Dermis microvascular lymphatic vessel endothelial cell (primary cell): ENCODE measurements around the gene RLIM. TPM values are rescaled to one million over a fixed set of nuclear protein-coding genes. Genes with fewer than 3 reads are reported as not detected.
"Not testable (repeated sequence)": the region's sequence is repeated elsewhere in the genome, so short reads cannot be mapped to it uniquely, and the experiment has no call there.

ENCODE experiments used
- DNase-seq, 2 donors: peaks; one replicate each; pipeline versions ENCODE4 v3.0.0 to v3.0.0-alpha.2; 2010; ENCODE audit warnings: low read depth in 2 of 2
- total RNA-seq: library from RNA; depleted of rRNA; stranded (reverse); fragments of >200 nt; gene quantifications from 2 replicates; pipeline ENCODE4 v1.2.1, GENCODE V29; 2014

Gene RLIM, protein sequence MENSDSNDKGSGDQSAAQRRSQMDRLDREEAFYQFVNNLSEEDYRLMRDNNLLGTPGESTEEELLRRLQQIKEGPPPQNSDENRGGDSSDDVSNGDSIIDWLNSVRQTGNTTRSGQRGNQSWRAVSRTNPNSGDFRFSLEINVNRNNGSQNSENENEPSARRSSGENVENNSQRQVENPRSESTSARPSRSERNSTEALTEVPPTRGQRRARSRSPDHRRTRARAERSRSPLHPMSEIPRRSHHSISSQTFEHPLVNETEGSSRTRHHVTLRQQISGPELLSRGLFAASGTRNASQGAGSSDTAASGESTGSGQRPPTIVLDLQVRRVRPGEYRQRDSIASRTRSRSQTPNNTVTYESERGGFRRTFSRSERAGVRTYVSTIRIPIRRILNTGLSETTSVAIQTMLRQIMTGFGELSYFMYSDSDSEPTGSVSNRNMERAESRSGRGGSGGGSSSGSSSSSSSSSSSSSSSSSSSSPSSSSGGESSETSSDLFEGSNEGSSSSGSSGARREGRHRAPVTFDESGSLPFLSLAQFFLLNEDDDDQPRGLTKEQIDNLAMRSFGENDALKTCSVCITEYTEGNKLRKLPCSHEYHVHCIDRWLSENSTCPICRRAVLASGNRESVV
- total RNA-seq = 36.8 and 36.9 TPM in 2 replicates

DNA sequence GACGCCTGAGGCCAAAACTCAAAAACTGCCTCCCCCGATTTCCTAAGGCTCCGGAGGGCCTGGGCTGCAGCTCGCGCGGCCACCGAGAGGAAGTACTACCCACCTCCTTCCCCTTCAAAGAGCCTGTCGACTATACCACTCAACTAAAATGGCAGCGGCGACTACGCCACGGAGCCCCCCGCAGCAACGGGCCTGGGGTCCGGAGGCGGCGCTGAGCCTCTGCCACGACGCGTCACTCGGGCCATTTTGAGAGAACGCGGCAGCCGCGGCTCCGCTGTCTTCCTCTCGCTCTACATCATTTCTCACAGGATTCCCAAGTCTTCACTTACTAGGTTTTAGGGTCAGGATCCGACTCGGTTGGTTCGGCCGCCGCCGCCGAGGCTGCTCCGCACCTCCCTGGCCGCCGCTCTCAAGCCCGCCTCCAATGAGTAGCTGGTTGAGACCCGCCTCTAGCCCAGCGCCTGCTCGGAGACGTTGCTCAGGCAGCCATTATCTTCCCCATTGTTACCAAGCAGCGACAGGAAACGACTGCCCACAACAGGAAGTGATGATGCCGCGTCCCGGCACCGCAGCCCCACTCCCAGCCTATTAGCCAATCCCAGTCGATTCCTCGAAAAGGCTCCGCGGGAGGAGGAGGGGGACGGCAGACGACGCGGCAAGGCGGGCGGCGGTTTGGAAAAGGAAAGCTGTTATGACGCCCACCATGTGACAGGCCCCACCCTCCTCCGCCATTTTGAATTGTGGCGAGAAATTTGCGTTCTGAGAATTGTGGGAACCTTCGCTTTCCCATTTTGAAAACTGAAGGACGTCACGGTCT lies at the start of gene RLIM:
Gene RLIM (minus strand): TSS at position 532 of the 817 bp plus-strand sequence. CDS start 18,647 bp downstream, outside the sequence.
- DNase-seq = peak; percentile 90 to 96

DNA sequence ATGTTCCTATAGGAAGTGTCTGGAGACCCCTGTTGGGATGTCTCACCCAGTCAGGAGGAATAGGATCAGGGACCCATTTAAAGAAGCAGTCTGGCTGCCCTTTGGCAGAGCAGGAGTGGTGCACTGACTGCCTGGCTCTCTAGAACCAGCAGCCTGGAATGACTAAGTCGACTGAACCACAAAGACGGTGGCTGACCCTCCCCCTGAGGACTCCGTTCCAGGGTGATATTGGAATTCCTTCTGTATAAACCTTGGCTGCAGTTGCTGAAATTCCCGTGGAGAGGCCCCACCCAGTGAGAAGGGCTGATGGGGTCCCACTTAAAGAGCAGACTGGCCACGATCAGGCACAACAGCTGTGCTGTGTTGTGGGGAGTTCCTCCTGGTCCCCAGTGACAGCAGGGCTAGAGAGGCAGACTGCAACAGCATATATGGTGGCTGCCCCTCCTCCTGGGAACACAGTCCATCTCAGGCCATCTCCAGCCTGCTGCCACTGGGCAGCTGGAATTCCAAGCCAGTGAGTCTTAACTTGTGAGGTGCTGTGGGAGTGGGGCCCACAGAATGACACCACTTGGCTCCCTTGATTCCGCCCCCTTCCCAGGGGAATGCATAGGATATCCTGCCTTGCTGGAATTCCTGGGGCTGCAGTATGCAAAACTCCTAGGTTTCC lies 41.8 kb upstream of the RLIM start:
- no peak for DNase-seq

DNA sequence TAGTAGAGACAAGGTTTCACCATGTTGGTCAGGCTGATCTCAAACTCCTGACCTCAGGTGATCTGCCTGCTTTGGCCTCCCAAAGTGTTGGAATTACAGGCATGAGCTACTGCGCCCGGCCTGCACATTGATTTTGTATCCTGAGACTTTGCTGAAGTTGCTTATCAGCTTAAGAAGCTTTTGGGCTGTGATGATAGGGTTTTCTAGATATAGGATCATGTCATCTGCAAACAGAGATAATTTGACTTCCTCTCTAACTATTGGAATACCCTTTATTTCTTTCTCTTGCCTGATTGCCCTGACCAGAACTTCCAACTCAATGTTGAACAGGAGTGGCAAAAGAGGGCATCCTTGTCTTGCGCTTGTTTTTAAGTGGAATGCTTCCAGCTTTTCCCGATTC lies 40.5 kb upstream of the RLIM start:
- not testable (repeated sequence) for DNase-seq

DNA sequence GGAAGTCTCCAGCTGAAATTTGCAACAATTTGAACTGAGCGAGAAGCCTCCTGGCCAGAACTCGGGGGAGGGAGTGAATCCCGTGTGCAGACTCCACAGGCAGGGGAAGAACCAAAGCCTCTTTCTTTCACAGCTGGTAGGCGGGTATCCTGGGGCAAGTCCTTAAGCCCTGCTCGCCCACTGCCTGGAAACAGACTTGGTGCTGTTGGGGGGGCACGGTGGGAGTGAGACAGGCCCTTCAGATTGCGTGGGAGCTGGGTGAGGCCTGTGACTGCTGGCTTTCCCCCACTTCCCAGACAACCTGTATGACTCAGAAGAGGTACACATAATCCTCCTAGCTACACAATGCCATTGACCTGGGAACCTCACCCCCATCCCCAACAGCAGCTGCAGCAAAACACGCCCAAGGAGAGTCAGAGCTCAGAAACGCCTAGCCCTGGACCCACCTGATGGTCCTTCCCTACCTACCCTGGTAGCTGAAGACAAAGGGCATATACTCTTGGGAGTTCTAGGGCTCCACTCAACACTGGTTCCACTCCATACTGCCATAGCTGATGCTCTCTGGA lies 22.4 kb upstream of the RLIM start:
- no peak for DNase-seq

DNA sequence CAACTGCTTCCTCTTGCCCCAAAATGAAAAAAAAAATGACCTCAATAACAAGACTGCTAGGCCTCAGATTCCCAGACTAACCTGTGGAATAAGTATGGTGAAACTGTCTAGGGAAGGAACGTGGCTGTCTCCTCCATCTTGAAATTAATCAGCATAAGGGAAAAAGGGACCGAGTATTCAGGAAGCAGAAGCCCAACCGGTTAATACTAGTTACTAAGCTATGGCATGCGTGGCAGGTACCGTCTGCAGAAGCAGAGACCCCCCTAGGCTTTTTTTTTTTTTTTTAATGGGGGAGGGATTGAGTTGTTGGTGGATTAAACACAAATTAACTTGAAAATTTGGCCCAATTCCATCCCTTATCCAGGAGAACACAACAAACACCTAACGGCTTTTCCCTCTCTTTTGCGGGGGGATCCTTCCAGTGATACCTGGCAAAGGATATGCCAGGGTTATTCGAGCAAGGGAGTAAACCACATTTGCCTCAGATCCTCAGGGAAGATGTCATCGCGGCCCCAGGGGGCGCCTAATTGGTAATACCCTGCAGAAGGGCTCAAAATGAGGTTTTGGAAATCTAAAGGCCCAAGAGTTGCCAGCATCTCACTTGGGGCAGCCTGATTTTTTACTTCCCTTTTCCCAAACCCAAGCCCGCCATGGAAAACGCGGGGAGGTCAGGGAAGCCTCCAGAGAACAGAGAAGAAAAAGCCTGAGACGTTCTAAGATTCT lies 893 bp downstream of the RLIM start:
- peak; percentile 30 to 51 for DNase-seq

DNA sequence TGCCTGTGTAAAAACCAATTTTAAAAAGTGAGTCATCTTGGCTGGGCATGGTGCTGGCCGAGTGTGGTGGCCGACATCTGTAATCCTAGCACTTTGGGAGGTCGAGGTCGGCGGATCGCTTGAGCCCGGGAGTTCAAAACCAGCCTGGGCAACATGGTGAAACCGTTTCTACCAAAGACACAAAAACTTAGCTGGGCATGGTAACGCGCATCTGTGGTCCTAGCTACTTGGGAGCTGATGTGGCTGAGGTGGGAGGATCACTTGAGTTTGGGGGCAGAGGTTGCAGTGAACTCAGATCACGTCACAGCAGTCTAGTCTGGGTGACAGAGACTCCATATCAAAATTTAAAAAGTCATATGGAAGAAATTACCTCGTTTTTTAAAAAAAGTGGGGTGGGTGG lies 7.6 kb downstream of the RLIM start:
- no peak for DNase-seq

DNA sequence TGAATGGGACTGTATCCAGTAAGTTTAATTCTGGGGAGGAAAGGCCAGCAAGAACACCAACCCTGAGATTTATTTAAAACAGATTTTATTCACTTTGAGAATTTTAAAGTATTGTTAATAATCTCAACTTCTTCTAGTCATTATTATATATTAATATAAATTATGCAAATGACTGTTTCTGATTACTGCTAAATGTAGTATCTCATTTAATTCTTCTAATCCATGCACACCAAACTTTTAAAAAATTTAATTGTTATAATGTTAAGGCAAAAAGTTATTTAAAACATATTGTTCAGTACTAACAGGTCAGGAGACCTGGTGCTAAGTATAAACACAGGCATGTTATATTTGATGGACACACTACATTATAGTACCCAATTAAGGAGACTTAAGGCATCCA lies 8.1 kb downstream of the RLIM start:
- no peak for DNase-seq

DNA sequence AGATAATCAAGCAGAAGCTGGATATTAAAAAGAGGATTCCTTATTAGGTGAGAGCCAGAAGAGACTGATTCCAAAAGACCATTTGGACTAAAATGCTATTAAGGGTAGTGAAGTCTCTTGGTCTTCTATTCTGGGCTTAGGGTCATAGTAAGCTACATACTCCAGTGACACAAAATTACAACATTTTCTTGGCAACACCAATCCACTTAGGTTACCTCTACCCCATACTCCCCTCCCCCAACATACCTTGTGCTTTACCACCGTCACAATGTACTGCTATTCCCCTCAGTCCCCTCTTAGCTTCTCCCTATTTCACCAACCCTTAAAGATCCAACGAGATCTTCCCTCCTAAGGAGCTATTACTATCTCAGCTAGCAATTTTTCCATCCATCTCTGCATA lies 11.4 kb downstream of the RLIM start:
- DNase-seq = no peak

DNA sequence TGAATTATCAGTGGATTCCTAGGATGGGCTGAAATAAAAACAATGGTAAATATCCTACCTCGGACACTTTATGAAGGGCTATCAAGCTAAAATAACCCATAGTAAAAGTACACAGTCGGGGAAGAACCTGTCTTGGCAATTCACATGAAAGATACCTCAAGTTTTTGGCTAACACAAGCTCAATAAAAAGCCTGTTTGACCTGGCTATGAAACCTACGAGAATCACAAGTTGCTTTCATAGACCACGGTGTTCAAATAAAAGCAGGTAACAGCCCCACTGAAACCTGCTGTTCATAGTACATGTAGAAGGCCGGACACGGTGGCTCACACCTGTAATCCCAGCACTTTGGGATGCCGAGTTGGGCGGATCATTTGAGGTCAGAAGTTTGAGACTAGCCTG lies 12.3 kb downstream of the RLIM start:
- DNase-seq = no peak

DNA sequence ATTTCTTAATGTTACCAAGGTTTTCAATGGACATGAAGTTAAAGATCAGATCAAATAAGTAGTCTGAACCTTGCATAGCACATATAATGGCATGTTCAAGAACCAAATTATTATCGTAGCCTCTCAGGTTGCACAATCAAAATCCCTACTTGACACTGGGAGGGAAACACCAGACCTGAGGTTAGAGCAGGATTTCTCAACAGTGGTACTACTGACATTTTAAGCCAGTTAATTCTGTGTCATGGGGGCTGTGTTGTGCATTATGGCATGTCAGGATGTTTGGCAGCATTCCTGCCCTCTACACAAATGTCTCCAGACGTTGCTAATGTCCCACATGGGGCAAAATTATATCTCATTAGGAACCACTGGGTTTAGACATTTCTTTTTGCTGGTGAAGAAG lies 20.8 kb downstream of the RLIM start:
- no peak for DNase-seq

DNA sequence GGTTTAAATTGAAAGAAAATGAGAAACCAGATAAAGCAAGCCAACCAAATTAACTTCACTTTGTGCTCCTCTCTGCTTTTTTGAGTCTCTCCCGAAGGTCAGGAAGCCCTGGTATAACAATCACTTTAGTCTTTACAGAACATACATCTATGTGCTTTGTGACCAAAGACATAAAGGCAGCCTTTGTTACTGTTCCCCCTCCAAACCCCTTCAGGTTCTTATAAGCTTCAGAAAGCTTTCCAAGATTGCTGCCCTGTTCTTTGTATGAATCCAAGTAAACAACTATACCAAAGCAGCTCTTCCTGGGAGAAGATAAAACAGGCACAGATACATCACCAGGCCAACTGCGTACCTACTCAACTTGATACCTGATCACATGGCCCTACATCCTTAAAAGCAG lies 28.7 kb downstream of the RLIM start:
- no peak for DNase-seq

DNA sequence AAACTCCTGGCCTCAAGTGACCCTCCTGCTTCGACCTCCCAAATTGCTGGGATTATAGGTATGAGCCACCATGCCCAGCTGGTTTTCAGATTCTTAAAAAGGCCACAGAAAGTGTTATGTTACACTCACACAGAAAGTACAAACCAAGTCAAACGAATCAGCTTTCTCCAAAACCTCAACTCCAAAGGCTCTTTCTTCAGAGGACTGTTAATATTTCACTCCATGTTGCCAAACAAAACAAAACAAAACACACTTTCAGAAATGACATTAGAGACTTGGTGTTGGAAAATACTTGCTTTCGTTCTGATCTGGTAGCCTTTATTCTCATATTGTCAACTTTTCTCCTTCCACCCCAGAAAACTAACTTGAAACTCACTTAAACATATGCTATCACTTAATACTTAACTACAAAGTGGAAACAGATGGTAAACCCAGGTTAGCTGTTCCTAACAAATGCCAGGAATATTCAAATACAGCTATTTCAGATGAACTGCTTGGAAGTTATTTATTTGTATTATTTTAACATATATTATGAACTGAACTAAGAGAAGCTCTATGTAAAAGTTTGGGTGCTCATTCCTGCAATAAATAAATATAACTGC lies 34.7 kb downstream of the RLIM start:
- DNase-seq = no peak

DNA sequence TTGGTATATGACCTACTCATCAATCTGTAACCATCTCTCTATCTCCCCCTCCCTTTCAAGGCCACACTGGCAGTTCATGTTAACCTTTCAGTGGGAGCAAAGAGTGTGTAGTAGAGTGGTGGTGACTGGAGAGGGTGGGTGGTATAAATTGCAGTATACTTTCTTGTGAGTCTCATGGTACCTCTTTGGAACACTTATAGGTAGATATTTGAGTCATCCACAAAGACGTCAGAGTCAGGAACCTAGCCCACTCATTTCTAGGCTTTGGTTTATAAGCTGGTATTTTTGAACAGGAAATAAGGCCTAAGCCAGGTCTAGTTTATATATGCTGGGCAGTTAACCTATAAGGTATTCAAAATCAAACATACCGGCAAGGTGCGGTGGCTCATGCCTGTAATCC lies 36.3 kb downstream of the RLIM start:
- DNase-seq = no peak

DNA sequence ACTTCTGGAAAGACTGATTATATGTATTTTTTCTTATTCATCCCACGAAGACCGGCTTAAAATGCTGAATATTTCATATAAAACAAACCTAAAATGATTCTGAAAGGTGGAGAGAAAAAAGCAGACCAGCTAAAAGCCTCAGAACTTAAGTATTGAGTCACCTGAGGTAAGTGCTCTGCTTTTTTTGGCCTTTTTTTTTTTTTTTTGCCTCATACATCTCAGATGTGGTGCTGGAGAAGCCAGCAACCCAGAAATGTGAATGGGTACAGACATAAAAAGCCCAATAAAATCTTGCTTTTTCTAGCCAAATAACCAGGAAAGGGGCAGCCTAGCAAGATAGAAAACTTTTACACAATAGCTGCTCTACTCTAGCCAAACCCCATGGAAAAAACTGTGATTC lies 57.0 kb downstream of the RLIM start:
- DNase-seq = no peak

DNA sequence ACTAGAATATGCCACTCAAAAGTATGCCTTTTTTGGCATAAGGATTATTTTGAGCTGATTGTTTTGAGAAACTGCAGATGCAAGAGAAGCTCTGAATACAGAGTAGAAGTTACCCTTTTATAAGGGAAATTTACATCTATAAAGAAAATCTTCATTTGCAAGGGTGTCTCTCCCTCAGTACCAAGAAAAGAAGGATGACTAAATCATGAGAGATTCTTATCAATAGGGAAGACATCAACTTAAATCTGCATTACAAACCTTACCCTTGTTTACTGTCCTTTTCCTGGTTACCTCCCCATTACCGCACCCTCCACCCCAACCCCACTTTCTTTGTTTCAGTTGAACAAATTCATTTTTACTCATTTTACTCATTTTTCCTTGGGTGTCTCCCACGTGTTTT lies 62.5 kb downstream of the RLIM start:
- no peak for DNase-seq

DNA sequence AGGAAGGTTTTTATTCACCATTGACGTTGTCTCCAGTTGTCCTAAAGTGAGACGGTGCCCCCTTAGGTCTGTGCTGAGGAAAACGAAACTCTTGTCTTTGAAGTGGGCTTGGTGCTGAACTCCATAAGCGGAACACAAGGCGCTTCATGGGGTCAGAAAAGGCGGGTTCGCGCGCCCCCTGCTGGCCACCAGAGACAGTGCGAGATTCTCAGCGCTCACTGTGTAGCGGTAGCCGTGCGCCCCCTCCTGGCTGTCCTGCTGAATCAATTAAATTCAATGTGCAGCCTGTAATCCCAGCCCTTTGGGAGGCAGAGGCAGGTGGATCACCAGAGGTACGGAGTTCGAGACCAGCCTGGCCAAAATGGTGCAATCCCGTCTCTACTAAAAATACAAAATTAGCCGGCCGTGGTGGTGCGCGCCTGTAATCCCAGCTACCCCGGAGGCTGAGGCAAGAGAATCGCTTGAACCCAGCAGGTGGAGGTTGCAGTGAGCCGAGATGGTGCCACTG lies 64.1 kb downstream of the RLIM start:
- DNase-seq = peak; percentile 39 to 74

DNA sequence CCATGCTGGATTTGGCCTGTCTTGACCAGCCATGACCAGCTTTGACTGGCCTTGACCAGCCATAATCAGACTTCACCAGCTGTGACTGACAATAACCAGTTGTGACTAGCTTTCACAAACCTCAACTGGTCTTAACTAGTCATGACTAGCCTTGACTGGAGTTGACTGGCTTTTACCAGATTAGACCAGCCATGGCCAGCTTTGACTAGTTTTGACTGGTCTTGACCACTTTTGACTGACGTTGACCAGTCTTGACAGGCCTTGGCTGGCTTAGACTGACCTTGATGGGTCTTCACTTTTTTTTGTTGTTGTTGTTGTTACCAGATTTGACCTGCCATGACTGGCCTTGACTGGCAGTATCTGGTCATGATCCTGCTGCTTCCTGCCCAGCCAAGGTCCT lies 67.4 kb downstream of the RLIM start:
- DNase-seq = no peak

DNA sequence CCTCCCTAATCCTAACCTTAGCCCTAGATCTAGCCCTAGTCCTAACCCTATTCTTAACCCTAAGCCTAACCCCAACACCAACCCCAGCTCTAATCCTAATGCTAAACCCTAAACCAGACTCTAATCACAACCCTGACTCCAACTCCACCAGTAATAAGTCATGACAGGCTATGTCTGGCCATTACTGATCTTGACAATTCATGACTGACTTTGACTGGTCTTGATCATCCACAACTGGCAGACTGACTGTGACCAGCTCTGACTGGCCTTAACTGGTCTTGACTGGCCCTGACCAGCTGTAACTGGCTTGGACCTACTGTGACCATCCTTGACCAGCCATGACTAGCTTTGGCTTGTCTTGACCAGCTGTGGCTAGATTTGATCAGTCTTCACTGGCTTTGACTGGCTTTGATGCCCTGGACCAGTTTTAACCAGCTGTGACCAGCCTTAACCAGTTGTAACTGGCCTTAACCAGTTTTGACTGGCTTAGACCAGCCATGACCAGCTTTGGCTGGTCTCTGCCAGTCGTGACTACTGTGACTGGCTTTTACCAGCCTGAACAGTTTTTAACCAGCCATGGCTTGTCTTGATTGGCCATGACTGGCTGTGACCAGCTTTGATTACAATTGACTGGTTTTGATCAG lies 68.4 kb downstream of the RLIM start:
- no peak for DNase-seq

DNA sequence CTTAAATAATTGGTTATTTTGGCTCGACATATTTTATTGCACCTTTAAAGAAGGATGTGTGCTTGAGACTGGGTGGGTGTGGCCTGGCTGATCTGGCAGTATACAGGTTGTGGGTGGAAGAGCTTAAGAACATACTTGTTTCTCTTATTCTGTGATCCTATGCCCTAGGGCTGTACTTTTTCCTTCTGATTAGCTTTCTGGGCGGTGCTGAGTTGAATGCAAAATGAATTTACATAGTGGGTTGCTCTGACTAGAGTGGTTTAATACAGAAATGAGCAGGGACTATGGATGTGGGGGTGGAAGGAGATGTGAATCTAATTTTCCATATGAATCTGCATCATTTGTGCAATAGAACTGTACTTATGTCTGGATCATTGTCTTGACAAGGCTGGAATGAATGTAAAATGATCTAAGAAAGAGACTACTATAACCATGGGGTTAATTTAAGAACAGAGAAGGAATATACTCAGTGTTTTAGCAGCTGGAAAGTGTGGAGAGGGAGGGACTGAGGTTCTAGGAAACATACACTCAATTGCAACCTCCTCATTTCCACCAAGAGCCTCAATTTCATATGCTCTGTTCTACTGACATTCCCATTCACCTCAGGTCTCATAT lies 73.7 kb downstream of the RLIM start:
- no peak for DNase-seq
